Measurements from ENCODE around the gene GRIA1. TPM values are rescaled to one million over a fixed set of nuclear protein-coding genes. Genes with fewer than 3 reads are reported as not detected.

GRIA1 gene
- total and polyA plus RNA-seq, 2 donors (not counting 1 experiment from before 2014, with no cell fraction given) = not detected

DNA sequence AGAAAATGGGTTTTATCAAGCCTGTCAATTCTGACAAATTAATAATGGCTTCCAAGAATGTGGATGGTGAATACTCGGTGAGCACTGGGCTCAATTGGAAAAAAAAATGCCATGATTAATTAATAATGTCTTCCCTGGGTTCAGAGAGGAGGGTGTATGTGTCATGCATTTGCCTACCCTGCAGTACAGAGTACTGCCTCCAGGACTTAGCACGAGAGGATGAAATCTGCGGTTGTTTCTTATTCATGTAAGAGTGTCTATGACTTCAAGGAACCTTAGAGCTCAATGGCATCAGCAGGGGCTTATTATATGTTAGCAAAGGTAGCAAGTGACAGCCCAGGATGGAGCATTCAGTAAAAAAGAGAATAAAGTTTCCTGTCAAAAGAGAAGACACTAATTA lies 132.7 kb downstream of the GRIA1 start:
- ATAC-seq (ENCODE audit: low read depth) (no peak), DNase-seq (no peak)
- Mint-ChIP-seq H3K9me3 (ENCODE audit: insufficient read depth) (no peaks in the 10 kb centered on the region), H3K4me1 (no peaks in the 10 kb centered on the region), H3K27me3 (no peaks in the 10 kb centered on the region), H3K27ac (no peak overlapping the region), H3K4me3 (no peak overlapping the region)
- Histone ChIP-seq H3K9me3 (ENCODE audit: control extremely low read depth in 1 of 3, control insufficient read depth in 2 of 3, insufficient read depth in 1 of 3, low read length in 2 of 3) (no peaks in the 10 kb centered on the region), H4K20me1 (ENCODE audit: control insufficient read depth, insufficient read depth, low read length, poor library complexity, severe bottlenecking) (no peaks in the 10 kb centered on the region), H3K4me2 (replicated peaks; ENCODE audit: low read depth, low read length, poor library complexity, severe bottlenecking) (no peak overlapping the region), H3K4me3 (ENCODE audit: control extremely low read depth in 1 of 5, extremely low read depth in 1 of 5, insufficient read depth in 1 of 5, low read depth in 2 of 5, low read length in 4 of 5) (no peak overlapping the region), H3K9ac (ENCODE audit: low read length) (no peak overlapping the region), H3K4me1 (ENCODE audit: control insufficient read depth in 2 of 2, insufficient read depth in 2 of 2, low read length in 2 of 2) (no peaks in the 10 kb centered on the region), H3K27ac (ENCODE audit: low read length in 2 of 2) (no peak overlapping the region), H3K36me3 (replicated peaks in 1 of 2; ENCODE audit: control extremely low read depth in 1 of 2, control insufficient read depth in 1 of 2, extremely low read depth in 1 of 2, insufficient read depth in 2 of 2, low read length in 1 of 2) (no peaks in the 10 kb centered on the region), H2AFZ (ENCODE audit: insufficient read depth, low read depth, low read length, poor library complexity, severe bottlenecking) (no peak overlapping the region), H3K27me3 (replicated peaks in 1 of 4; ENCODE audit: control extremely low read depth in 1 of 4, control insufficient read depth in 3 of 4, insufficient read depth in 4 of 4, low read length in 3 of 4) (no peaks in the 10 kb centered on the region), H3K79me2 (ENCODE audit: control insufficient read depth, insufficient read depth, low read length) (no peaks in the 10 kb centered on the region)
- CTCF ChIA-PET = no interaction called here
- POLR2A ChIA-PET = no interaction called here
- intact Hi-C loops (cut with micrococcal nuclease) = no loop called here
- TF ChIP-seq, protein P1, sequence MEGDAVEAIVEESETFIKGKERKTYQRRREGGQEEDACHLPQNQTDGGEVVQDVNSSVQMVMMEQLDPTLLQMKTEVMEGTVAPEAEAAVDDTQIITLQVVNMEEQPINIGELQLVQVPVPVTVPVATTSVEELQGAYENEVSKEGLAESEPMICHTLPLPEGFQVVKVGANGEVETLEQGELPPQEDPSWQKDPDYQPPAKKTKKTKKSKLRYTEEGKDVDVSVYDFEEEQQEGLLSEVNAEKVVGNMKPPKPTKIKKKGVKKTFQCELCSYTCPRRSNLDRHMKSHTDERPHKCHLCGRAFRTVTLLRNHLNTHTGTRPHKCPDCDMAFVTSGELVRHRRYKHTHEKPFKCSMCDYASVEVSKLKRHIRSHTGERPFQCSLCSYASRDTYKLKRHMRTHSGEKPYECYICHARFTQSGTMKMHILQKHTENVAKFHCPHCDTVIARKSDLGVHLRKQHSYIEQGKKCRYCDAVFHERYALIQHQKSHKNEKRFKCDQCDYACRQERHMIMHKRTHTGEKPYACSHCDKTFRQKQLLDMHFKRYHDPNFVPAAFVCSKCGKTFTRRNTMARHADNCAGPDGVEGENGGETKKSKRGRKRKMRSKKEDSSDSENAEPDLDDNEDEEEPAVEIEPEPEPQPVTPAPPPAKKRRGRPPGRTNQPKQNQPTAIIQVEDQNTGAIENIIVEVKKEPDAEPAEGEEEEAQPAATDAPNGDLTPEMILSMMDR (IDR thresholded peaks at IDR 0.05) = no peak
- no peak for TF ChIP-seq EZH2 (IDR thresholded peaks at IDR 0.05; ENCODE audit: borderline replicate concordance, insufficient read depth, low read depth, low read length, poor library complexity, severe bottlenecking)
- 100% methylated on average over 1 of the region's 3 CpGs for WGBS (ENCODE audit: insufficient coverage)

DNA sequence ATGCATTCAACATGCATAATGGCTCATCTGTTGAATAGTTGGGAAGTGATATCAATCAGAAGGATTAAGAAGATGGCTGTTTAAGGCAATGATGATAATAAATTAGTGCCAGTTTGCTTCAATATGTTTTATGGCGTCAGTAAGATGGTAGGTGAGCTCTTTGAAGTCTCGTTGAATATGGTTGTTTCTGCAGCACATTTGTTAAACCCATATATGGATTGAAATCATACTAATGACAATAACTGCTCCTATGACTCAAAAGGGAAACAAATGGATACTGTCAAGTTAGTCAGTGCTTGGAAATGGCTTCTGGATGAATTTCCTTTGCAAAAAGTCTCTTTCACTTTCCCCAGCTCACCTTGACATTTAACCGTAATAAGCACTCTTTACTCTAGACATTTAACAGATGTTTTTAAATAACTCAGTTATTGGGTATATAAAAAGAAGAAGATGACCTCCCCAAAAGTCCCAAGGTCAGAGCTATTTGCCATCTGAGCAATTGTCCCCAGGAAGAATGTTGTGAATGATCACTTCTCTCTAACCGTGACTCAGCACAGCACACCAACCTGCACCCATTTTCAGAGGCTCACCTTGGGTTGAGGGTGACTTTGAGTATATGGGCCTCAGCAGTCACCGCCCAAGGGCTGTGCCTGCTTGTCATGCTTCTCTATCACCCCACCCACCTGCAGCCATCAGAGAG lies 133.4 kb downstream of the GRIA1 start:
- Histone ChIP-seq H2AFZ (ENCODE audit: insufficient read depth, low read depth, low read length, poor library complexity, severe bottlenecking) (no peak overlapping the region), H3K79me2 (ENCODE audit: control insufficient read depth, insufficient read depth, low read length) (no peaks in the 10 kb centered on the region), H3K9ac (ENCODE audit: low read length) (no peak overlapping the region), H3K9me3 (ENCODE audit: control extremely low read depth in 1 of 3, control insufficient read depth in 2 of 3, insufficient read depth in 1 of 3, low read length in 2 of 3) (no peaks in the 10 kb centered on the region), H3K4me2 (replicated peaks; ENCODE audit: low read depth, low read length, poor library complexity, severe bottlenecking) (no peak overlapping the region), H3K4me1 (ENCODE audit: control insufficient read depth in 2 of 2, insufficient read depth in 2 of 2, low read length in 2 of 2) (no peaks in the 10 kb centered on the region), H3K36me3 (replicated peaks in 1 of 2; ENCODE audit: control extremely low read depth in 1 of 2, control insufficient read depth in 1 of 2, extremely low read depth in 1 of 2, insufficient read depth in 2 of 2, low read length in 1 of 2) (no peaks in the 10 kb centered on the region), H4K20me1 (ENCODE audit: control insufficient read depth, insufficient read depth, low read length, poor library complexity, severe bottlenecking) (no peaks in the 10 kb centered on the region), H3K4me3 (ENCODE audit: control extremely low read depth in 1 of 5, extremely low read depth in 1 of 5, insufficient read depth in 1 of 5, low read depth in 2 of 5, low read length in 4 of 5) (no peak overlapping the region), H3K27ac (ENCODE audit: low read length in 2 of 2) (no peak overlapping the region), H3K27me3 (replicated peaks in 1 of 4; ENCODE audit: control extremely low read depth in 1 of 4, control insufficient read depth in 3 of 4, insufficient read depth in 4 of 4, low read length in 3 of 4) (no peaks in the 10 kb centered on the region)
- intact Hi-C loops (cut with micrococcal nuclease) = no loop called here
- CTCF ChIA-PET = no interaction called here
- DNase-seq = no peak
- H3K27me3 Mint-ChIP-seq = no peaks in the 10 kb centered on the region
- POLR2A ChIA-PET = no interaction called here
- H3K27ac Mint-ChIP-seq = no peak overlapping the region
- no peak overlapping the region for H3K4me3 Mint-ChIP-seq
- WGBS (ENCODE audit: insufficient coverage) = no CpG with 5 or more reads among the region's 5 CpGs
- no peaks in the 10 kb centered on the region for H3K9me3 Mint-ChIP-seq (ENCODE audit: insufficient read depth)
- TF ChIP-seq EZH2 (IDR thresholded peaks at IDR 0.05; ENCODE audit: borderline replicate concordance, insufficient read depth, low read depth, low read length, poor library complexity, severe bottlenecking) = no peak
- TF ChIP-seq, protein P1 (IDR thresholded peaks at IDR 0.05) = no peak
- no peak for ATAC-seq (ENCODE audit: low read depth)
- no peaks in the 10 kb centered on the region for H3K4me1 Mint-ChIP-seq

Data from B cell (primary cell).